GM13976 (cell line): ENCODE measurements around the gene DPH7.
"Not testable (repeated sequence)": the region's sequence is repeated elsewhere in the genome, so short reads cannot be mapped to it uniquely, and the experiment has no call there.

Experiments used
- DNase-seq: peaks from one replicate; pipeline ENCODE4 v3.0.0; 2012; ENCODE audit warnings: low spot score
- in situ Hi-C: fragments of 300-500 bp; cut with MboI; formaldehyde crosslinking; loops from one replicate; pipeline ENCODE4 v1.12.0; 2022; ENCODE audit warnings: low sequenced_read_pairs, mixed read lengths, inconsistent platforms; ENCODE audit not compliant: unreplicated experiment
- TF ChIP-seq, protein P1 (sequence below): IDR thresholded peaks from 2 replicates; pipeline ENCODE4 v1.5.1; 2012; ENCODE audit warnings: borderline replicate concordance, mild to moderate bottlenecking; ENCODE audit not compliant: insufficient read depth; ENCODE audit errors: extremely low read depth, missing control alignments, control extremely low read depth

Gene DPH7

DNA sequence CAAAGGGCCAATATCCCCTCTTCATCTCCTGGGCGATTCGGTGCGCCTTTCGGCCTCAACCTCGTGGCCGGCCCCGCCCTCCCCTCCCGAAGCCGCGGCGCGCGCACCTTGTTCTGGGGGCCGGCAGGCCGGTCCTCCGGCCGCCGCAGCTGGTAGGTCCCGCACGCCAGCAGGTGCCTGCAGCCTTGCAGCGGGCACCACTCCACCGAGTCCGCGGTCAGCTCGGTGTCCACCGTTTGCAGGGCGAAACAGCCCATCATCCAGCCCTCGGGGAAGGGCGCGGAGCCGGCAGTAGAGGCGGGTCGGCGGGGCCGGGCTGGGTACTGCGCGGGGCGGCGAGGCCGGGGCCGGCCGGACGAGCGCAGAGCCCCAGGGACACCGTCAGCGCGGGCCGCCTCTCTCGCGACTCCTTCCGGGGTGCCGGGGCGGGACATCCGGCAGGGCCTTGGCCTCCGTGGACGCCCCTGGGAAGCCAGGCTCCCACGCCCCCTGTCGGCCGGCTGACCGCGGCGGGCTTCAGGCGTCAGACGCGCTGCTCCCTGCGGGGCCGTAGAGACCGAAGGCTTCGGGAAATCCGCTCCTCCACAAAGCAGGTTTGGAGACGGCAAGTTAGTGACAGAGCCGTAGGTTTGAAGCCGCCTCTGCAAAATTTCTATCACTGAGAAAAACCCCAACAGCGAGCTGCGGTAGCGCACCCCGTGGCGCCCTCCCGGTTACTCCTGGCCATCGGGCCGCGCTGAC, at the start of gene DPH7:
Gene DPH7 (minus strand): TSS at position 408 of the 741 bp plus-strand sequence. CDS start 148 bp downstream, at position 260.
- DNase-seq = peak; percentile 99
- TF ChIP-seq, protein P1, sequence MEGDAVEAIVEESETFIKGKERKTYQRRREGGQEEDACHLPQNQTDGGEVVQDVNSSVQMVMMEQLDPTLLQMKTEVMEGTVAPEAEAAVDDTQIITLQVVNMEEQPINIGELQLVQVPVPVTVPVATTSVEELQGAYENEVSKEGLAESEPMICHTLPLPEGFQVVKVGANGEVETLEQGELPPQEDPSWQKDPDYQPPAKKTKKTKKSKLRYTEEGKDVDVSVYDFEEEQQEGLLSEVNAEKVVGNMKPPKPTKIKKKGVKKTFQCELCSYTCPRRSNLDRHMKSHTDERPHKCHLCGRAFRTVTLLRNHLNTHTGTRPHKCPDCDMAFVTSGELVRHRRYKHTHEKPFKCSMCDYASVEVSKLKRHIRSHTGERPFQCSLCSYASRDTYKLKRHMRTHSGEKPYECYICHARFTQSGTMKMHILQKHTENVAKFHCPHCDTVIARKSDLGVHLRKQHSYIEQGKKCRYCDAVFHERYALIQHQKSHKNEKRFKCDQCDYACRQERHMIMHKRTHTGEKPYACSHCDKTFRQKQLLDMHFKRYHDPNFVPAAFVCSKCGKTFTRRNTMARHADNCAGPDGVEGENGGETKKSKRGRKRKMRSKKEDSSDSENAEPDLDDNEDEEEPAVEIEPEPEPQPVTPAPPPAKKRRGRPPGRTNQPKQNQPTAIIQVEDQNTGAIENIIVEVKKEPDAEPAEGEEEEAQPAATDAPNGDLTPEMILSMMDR = peak; percentile 95
- in situ Hi-C loops = no loop called here

DNA sequence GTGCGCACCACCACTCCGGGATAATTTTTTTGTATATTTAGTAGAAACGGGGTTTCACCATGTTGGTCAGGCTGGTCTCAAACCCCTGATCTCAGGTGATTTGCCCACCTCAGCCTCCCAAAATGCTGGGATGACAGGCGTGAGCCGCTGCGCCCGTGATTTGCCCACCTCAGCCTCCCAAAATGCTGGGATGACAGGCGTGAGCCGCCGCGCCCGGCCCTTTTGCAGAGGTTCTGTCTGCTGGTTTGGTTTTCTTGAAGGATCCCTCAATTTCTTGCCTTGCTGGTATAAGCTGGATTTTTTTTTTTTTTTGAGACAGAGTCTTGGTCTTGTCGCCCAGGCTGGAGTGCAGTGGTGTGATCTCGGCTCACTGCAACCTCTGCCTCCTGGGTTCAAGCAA, 48.7 kb upstream of the DPH7 start:
- DNase-seq, in situ Hi-C loops: not testable (repeated sequence)

DNA sequence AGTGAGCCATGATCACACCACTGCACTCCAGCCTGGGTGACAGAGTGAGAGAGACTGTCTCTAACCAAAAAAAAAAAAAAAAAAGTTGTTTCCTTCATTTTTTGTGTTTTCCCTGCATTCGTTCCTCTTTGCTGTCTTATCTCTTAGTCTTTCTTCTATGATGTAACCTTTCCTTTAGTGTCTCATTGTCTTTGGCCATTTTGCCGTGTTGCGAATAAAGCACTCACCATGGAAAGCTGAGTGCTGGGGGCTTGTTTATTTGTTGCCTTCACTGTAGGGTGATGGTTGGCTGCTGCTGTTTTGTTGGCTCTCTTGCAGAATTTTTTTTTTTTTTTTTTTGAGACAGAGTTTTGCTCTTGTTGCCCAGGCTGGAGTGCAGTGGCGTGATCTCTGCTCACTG, 47.7 kb upstream of the DPH7 start:
- in situ Hi-C loops = no loop called here
- DNase-seq = no peak
- TF ChIP-seq, protein P1 = no peak

DNA sequence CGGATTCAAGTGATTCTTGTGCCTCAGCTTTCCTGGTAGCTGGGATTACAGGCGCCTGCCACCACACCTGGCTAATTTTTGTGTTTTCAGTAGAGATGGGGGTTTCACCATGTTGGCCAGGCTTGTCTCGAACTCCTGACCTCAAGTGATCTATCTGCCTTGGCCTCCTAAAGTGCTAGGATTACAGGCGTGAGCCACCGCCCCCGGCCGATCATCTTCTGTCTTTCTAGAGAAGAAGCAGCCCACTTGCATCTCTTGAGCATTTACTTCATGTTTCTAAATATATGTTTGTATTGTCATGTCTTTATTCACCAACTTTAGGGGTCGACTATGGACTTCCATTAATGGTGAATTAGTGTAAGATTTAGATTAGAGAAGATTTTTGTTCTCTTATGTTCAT, 43.5 kb upstream of the DPH7 start:
- DNase-seq, in situ Hi-C loops: not testable (repeated sequence)

DNA sequence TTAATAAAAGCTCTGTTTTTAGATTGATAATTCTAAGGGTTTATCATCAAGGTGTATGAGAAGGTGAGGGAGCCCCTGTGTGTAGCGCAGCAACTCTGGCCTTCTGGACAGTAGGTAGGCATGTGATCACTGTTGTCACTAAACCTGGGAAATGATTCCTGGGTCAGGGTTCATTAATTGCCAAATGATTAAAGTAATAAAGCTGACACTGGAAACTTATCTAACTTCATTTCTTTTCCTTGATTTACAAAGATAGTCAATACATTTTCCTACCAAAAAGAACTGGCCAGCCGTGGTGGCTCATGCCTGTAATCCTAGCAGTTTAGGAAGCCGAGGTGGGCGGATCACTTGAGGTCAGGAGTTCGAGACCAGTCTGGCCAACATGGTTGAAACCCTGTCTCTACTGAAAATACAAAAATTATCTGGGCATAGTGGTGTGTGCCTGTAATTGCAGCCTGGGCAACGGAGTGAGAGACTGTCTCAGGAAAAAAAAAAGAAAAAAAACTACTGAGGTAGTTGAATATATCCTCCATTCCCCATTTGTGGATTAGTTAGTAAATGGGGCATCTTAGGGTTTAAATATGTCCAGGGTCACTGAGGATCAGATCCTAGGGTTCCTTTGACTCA, 42.5 kb upstream of the DPH7 start:
- DNase-seq = no peak
- TF ChIP-seq, protein P1 = no peak
- in situ Hi-C loops = no loop called here

DNA sequence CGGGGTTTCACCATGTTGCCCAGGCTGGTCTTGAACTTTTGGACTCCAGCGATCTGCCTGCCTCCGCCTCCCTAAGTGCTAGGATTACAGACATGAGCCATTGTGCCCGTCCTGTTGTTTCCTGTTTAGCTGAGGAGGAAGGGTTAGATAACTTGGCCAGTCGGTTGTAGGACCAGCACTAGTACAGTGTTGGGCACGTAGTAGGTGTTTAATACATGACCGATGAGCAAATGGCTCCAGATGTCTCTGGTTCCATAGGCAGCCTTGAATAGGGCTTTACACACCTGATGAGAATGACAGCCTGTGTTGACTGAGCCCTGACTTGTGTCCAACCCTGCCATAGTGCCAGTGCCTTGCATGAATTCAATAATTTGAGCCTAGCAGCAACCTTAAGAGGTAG, 41.9 kb upstream of the DPH7 start:
- TF ChIP-seq, protein P1 = no peak

DNA sequence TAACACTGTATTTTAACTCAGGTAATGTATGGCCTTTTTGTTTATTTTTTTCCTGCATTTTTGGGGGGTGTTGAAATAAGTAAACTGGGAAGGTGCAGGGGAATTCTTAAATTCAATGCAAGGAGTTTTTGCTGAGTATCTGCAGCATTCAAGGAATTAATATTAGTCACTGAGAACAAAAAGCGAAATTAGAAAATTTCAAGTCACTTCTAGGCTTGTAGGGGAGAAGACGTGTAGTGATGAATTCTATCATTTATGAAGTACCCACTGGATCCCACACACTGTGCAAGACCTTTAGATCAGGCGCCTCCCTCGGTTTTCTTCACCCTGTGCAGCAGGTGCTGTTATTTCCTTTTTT, 41.3 kb upstream of the DPH7 start:
- DNase-seq = no peak
- in situ Hi-C loops = no loop called here
- TF ChIP-seq, protein P1 = no peak

More for the DNA sequence above, 41.9 kb upstream of the DPH7 start:
- DNase-seq = no peak
- in situ Hi-C loops = no loop called here
